Left cardiac atrium (tissue), 4 donors: Measurements from ENCODE around the gene TMEM38A. TPM values are rescaled to one million over a fixed set of nuclear protein-coding genes. Genes with fewer than 3 reads are reported as not detected.

Experiments used
- ATAC-seq, 2 donors: fragments of 200-7000 bp; cut with Tn5 transposase; one replicate each; pipeline ENCODE4 v1.9.1; 2020; ENCODE audit warnings: mild to moderate bottlenecking in 2 of 2, moderate library complexity in 2 of 2
- DNase-seq: peaks from one replicate; pipeline ENCODE4 v3.0.0-alpha.2; 2020
- intact Hi-C, 2 donors: fragments of 100-400 bp; cut with DNase I; formaldehyde crosslinking; loops; one replicate each; pipeline versions ENCODE4 v1.14.1 to v1.15.1; 2022 to 2023
- long read RNA-seq: library from polyadenylated mRNA; unstranded; transcript quantifications from one replicate; pipeline ENCODE4 v2.0.0, GENCODE V29; 2021
- total RNA-seq, 2 donors: library from RNA; stranded (reverse); fragmentation: NEBNext Ultra II Directional; extraction: Animal tissue kit (Norgen Biotek cat#: 25700); gene quantifications; one replicate each; pipeline ENCODE4 v1.2.1, GENCODE V29; 2021
- donor health status: DM: no; HTN: yes; CAD: no.
- donor health status: DM: no; HTN: yes; CAD: no; lungs with severe emphysema.
- donor health status: DM: yes; HTN: yes; CAD: no.
- donor health status: Dilated cardiomyopathy.

The TMEM38A gene
- total RNA-seq: 10 to 100 TPM in 1 of 2 donors, 1 to 10 TPM in 1; 6.7 to 20.2 TPM
- long read RNA-seq, transcript TMEM38A-201 (6 exons, 2,649 nt): major isoform, 11 of 16 reads
- long read RNA-seq, partial matches to known transcripts: 0 of 16 reads
- long read RNA-seq, other reads (novel, unspliced or antisense): 2 of 16 reads

GRCh38 chr19:16660763-16661479 is at the start of gene TMEM38A:
Gene TMEM38A (plus strand): TSS chr19:16661139. CDS start chr19:16661218, 79 bp downstream.
- ATAC-seq: peak; percentile 32 to 55
- DNase-seq: peak; percentile 53
- intact Hi-C loops: no loop called here

DNA sequence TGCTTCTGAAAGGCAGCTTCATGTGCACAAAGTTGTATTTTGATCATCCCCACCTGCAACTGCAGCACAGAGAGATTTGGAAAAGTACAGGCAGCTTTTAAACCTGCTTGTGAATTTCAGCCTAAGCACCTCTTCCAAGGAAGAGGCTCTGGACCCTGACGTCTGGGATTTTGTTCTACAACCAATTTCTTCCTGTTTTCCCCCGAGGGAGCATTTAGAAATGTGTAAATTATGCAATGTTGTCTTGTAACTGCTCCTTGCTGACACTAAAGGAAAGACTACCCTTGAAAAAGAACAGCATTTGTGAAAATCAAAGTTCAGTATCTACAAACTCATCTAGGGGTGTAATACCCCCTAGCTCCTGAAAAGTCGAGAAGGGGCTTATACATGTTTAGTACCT is 48.3 kb upstream of the TMEM38A start:
- ATAC-seq (no peak), DNase-seq (no peak)
- intact Hi-C loops: no loop called here

GRCh38 chr19:16613841-16614240 is 47.1 kb upstream of the TMEM38A start:
- no peak for DNase-seq
- ATAC-seq: no peak
- intact Hi-C loops: no loop called here

DNA sequence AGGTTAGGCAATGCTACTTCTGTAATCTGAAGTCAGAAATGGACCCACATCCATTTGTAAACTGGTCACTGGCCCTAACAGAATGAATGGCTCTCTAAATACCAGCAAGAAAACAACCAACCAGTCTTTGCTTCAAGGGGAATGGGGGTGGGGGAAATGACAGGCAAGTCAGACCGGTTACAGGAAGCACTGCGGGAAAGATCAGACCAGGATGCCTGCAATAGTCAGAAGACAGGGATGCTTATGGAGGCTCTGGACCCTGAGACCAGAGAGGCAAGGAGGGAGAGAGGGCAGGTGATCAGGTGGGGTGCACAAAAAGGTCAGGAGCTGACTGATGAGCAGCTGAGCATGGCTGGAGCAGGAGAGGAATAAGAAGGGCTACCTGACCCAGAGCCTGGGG is 46.0 kb upstream of the TMEM38A start:
- intact Hi-C loops: no loop called here
- DNase-seq (no peak), ATAC-seq (no peak)

- no peak for ATAC-seq
- intact Hi-C loops: no loop called here
These were observed 45.1 kb upstream of the TMEM38A start for GRCh38 chr19:16615808-16616207.

DNA sequence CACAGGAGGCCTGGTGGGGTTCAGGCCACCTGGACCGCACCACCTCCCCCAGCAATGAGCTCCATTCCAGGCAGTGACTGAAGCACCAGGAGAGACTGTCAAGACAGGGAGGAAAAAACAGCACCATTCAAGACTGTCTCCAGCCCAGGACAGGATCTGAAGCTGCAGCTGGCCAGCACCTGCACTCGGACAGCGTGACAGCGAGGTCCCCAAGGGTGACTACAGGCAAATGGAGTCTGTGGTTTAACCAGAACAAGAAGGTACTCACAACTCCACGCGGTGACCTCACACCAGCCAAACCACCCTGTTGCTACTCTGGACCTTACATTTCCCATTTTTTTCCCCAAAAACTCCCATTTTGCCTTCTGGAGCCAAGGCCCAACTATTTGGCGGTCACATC is 42.7 kb upstream of the TMEM38A start:
- DNase-seq: no peak
- intact Hi-C loops: no loop called here
- no peak for ATAC-seq

More at GRCh38 chr19:16615808-16616207, 45.1 kb upstream of the TMEM38A start:
- no peak for DNase-seq

DNA sequence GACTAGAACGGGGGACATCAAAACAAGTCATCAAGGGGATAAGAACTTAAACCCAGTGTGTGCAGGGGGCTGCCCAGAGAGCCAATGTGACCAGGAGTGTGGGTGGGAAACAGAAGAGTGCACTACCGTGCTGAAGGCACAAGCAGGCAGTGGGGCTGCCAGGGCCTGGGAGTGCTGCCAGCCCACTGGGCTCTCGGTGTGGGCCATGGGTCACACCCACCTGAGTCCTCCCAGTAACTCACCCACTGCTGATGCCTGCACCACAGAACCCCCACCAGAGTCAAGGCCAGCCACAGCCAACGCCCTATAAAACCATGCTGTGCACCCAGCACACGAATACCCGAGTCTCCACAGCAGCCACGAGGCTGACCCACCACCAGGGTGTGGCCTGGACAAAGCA is 41.5 kb upstream of the TMEM38A start:
- DNase-seq (no peak), ATAC-seq (peak; percentile 48 to 72)
- intact Hi-C loops: no loop called here

- no peak for DNase-seq
- peak in 1 of 2 donors; percentile 46 for ATAC-seq
- intact Hi-C loops: no loop called here
These were observed 40.9 kb upstream of the TMEM38A start for GRCh38 chr19:16620018-16620417.

GRCh38 chr19:16620584-16620983 is 40.4 kb upstream of the TMEM38A start:
- DNase-seq (no peak), ATAC-seq (no peak)
- intact Hi-C loops: no loop called here

GRCh38 chr19:16621165-16621800 is 39.7 kb upstream of the TMEM38A start:
- DNase-seq (no peak), ATAC-seq (no peak)
- intact Hi-C loops: no loop called here

DNA sequence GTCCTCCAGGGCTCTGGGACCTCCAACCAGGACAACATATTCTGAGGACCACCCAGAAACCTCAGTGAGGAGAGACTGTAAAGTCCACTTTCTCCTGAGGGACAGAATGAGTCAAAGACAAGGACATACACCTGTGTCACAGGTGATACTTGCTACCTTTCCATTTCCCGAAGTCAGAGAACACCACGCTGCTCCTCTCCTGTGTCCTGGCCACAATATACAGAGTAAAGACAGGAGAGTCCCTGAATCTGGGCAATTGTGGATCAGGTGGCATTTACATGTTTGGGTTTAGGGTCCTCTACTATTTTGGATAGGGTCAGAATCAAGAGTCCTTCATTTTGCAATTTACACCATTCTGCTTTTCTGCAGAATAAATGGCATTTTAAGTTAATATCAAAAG is 37.9 kb upstream of the TMEM38A start:
- intact Hi-C loops: no loop called here
- ATAC-seq: no peak
- DNase-seq: no peak

DNA sequence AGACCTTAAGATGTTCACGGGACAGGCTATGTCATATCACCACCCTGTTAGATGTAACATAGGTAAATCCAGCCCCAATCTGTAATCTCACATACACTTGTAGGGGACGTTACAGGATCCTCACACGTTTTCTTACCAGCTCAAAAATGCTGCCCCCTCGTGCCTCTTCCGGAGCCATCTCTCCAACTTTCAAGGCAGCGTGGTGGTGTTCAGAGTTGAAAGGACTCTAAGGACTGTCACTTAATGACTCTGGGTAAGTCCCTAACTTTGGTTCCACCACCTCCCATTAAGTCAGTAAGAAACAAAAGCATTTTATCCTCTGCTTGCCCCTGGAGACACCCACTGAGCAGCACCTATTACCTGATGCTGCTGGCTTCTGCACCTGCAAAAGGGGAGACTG is 37.4 kb upstream of the TMEM38A start:
- DNase-seq (no peak), ATAC-seq (no peak)
- intact Hi-C loops: no loop called here

GRCh38 chr19:16624236-16624635 is 36.7 kb upstream of the TMEM38A start:
- DNase-seq (no peak), ATAC-seq (no peak)
- intact Hi-C loops: no loop called here

GRCh38 chr19:16625163-16625958 is 35.6 kb upstream of the TMEM38A start:
- DNase-seq: no peak
- intact Hi-C loops: loop anchor here in 1 of 2 donors (5.0 kb wide), 1 partner anchor 38 kb away; no protein-coding TSS in a partner anchor
- no peak for ATAC-seq

DNA sequence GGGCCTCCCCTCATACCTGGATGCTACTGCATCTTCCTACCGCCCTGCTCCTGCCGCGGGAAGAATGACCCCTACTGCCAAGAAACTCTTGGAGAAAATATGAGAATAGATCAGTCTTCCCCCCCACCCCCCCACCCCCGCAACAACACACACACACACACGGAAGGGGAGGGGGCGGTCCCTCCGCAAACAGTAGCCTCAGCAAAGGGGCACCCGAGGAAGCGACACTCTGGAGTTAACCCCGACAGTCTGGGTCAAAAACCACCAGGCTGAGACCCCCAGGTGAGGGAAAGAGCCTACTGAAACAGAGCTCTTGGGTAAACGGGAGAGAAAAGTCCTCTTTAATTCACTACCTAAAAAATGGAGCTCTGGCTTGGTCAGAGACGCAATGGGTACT is 34.1 kb upstream of the TMEM38A start:
- DNase-seq (no peak), ATAC-seq (no peak)
- intact Hi-C loops: loop anchor here in 1 of 2 donors (5.0 kb wide), 1 partner anchor 39 kb away; no protein-coding TSS in a partner anchor

DNA sequence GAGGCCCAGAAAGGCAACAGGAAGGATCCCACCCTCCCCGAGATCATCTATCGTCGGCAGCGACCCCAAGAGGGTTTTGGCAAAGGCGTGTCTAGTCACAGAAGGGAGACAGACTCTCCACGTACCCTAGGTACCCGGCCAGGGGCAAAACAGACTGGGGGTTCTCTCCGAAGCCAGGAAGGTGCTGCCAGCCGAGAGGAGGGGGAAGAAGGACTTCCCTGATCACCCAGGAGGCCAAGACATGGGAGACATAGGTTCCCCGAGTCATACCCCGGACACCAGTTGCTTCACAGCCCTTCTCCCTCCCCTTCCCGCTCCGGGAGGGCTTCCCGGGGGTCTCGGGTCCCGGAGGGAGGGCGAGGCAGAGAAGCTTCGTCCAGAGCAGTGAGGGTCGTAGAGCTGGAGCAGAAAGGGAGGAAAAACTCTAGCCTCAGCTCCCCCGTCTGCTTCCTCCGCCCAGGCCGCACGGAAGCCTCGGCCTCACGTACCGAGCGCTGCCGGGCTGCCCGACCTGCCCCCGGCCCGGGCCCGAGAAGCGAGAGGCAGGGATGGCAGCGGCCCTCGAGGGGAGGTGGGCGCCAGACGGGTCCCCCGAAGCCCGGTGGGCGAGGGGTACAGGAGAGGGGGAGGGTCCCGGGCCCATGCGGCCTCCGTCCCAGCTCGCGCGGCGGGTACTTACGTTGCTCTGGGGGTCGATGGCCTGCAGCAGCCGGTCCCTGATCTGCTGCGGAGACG is 33.6 kb upstream of the TMEM38A start:
- DNase-seq: peak; percentile 31
- intact Hi-C loops: loop anchor here in 1 of 2 donors (5.0 kb wide), 1 partner anchor 40 kb away; no protein-coding TSS in a partner anchor
- ATAC-seq: peak in 1 of 2 donors; percentile 0

DNA sequence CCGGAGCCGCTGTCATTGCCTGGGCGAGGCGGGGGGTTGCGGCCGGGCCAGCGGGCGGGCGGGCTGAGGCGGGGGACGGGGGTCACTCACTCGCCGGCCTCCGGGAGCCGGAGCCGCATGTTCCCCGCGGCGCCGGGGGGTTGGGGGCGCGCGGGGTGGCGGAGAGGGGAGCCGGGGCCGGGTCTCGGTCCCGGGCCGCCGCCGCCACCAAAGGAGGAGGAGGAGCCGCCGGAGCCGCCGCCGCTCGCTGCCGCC is 33.1 kb upstream of the TMEM38A start:
- intact Hi-C loops: loop anchor here in 1 of 2 donors (5.0 kb wide), 1 partner anchor 41 kb away; no protein-coding TSS in a partner anchor
- DNase-seq (no peak), ATAC-seq (no peak)

- DNase-seq: peak; percentile 96
- peak; percentile 97 for ATAC-seq
- intact Hi-C loops: loop anchor here in 1 of 2 donors (5.0 kb wide), 1 partner anchor 41 kb away; no protein-coding TSS in a partner anchor
These were observed 32.6 kb upstream of the TMEM38A start, which contains the start of gene MED26 for GRCh38 chr19:16628183-16628983. Gene MED26 (minus strand): TSS chr19:16628204. CDS start chr19:16627943, 261 bp downstream.
